TTC549 (cell line): Measurements from ENCODE around the gene NFATC1.

Experiments used
- FAIRE-seq: peaks from 2 replicates; lab custom pipeline; 2012; peaks lifted over from hg19 to GRCh38; lab: Jason Lieb, UNC

NFATC1 gene

GRCh38 chr18:79405019-79405780 is 9.5 kb downstream of the NFATC1 start:
- no peak for FAIRE-seq

DNA sequence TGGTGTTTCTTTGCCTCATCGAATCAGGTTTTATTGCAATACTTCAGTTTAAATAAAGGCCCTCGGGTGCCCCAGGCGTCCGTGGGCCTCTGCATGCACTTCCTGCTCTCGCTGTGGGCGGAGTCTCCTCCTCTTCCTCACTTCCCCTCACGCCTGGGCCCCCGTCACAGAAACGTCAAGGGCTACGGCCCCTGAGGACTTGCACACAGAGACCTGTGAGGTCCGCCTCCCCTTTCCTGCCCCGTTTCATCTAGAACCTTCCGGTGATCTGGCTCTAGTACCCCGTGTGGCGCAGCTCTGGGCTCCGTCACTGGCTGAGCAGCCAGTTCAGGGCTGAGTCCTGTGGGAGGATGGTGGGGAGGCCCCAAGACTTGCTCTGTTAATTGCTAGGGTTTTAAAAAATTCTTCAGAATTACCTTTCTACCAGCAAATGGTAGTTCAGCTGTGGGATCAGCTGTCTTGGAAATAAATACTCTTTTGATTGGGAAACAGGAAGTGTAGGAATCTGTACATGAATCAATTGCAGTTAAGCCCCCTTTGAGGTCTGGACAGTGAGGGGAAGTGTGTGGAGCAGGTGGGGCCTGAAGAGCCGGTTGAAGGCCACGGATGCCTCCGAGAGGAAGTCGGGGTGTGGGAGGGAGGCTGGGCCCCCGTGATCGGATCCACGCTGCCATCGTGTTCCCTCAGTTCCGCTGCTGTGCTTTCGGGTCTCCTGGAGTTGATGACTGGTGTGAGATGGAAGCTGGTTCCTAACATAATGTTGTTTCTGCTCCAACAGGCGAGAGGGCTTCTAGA is 10.2 kb downstream of the NFATC1 start:
- no peak for FAIRE-seq

DNA sequence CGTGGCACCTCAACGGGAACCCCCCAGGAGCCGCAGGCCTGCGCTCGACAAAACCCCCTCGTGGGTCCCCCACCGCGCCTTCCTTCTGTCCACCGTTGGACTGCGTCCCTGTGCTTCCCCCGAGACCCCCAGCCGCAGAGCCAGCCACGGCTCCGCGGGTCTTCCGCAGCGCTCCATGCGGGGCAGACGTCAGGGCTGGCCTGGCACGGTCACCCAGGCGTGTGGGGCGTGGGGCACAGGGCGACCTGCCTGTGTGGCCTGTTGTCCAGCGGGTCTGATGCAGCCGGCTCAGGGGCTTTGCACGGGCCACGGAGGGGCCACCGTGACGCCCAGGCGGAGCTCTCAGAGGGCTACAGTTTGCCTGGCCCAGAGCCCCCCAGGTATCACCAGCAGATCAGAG is 11.0 kb downstream of the NFATC1 start:
- FAIRE-seq, result no peak

DNA sequence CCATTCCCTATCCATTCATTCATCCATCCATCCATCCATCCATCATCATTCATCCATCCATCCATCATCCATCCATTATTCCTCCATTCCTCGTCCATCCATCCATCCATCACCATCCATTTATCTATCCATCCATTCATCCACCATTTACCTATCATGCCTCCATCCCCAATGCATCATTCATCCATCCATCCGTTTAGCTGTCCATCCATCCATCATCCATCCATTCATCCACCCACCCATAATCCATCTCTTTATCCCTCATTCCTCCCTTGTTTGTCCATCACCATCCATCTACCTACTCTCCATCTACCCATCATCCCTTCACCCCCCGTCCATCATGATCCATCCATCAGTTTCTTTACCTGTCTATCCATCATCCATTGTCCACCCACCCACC is 13.6 kb downstream of the NFATC1 start:
- FAIRE-seq, result no peak

- no peak for FAIRE-seq
These were observed 14.5 kb downstream of the NFATC1 start for GRCh38 chr18:79410171-79410641.

- FAIRE-seq, result no peak
These were observed 15.2 kb downstream of the NFATC1 start for GRCh38 chr18:79410731-79411613.

DNA sequence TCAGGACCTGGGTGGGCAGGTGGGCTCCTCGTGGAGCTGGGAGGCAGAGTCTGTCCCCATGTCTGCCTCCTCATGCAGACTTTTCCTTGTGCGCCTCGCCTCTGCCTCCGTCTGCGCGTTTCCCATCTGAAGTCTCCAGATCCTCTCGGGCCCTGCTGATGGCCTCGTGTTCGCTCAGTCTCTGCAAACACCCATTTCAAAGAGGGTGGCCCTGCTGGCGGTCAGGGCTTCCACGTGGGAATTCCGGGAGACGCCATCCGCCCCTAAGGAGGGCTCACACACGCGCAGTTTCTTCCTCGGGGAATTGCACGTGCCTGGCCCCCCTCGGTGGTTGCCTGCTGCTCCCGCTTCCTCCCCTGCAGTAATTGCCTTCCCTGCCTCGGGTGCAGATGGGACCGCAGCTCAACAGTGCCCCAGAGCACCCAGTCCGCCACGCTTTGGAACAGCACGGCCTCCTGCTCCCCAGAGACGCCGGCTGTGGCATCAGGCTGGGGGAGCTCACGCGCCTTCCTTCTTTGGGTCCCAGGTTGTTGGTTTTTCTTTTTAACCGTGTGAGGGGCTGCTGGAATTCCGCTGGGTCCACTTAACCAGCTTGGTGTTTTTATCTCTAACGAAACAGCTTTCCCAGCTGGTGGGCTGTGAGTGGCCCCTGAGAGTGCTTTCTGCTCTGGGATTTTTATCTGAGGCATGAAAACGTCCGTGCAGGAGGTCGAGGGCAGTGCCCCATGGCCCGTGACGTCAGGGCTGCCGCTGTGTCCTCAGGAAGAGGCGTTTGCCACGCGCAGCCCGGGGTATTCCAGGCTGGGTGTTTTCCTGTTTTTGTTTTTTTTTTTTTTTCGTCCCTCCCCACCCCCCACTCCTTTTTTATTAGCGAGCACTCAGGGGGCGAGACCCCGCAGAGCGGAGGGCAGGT is 16.1 kb downstream of the NFATC1 start:
- no peak for FAIRE-seq

DNA sequence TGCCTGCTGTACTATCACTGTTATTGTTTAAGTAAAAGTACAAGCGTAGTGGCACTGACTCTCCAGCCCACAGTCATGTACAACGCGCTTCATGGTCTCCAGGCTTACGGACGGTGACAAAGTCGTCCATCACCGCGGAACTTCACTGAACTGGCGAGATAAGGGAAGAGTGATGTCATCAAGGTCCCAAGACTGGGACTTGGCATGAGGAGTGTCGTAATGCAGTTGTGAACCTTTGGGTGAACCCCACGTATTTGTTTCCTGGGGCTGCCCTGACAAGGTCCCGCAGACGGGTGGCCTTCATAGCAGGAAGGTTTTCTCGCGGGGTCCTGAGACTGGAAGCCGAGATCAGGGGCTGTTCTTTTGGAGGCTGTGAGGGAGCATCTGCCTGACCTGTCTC is 17.3 kb downstream of the NFATC1 start:
- FAIRE-seq, result no peak

DNA sequence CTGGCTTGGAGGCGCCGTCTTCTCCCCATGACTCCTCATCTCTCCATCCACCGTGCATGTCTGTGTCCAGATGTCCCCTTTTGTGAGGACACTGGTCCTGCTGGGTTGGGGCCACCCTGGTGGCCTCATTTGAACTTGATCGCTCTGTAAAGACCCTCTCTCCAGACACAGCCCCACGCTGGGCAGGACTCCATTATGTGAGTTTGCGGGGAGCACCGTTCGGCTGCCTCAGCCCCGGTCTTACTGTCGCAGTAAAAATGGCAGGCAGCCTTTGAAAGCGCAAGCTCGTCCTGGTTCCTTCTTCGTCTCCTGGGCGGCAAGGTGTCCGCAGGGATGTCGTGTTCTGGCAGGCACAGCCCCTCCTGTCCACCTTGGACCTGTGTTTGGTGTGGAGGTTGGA is 17.7 kb downstream of the NFATC1 start:
- FAIRE-seq, result no peak

GRCh38 chr18:79413901-79414300 is 18.2 kb downstream of the NFATC1 start:
- no peak for FAIRE-seq

DNA sequence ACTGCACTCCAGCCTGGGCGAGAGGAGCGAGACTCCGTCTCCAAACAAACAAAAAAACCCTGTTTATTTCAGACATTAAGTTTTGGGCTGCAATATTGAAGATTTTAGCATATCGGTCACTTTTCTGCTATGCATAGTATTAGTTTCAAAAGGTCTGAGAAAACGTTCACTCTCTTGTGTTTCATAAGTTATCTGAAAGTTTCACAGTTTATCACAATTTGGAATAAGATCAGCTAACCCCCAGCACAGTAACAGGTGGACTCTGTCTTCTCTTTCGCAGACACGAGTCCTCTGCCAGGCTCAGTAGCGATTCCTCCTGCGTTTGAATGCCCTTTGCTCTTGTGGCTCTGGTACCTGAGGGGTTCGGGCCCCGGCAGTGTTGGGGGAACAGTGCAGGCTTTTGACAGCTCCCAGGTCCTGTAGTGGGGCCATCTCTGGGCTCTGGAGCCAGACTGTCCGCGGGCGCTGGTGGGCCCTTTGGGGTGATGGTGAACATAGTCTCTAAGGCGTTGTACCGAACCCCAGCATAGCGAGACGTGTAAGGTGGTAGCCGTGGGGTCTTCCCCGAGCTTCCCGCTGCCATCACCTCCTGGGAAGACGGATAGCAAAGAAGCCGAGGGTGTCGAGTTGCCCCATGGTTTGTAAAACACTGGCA is 20.4 kb downstream of the NFATC1 start:
- FAIRE-seq, result no peak

- FAIRE-seq, result no peak
These were observed 20.9 kb downstream of the NFATC1 start for GRCh38 chr18:79416677-79417052.

DNA sequence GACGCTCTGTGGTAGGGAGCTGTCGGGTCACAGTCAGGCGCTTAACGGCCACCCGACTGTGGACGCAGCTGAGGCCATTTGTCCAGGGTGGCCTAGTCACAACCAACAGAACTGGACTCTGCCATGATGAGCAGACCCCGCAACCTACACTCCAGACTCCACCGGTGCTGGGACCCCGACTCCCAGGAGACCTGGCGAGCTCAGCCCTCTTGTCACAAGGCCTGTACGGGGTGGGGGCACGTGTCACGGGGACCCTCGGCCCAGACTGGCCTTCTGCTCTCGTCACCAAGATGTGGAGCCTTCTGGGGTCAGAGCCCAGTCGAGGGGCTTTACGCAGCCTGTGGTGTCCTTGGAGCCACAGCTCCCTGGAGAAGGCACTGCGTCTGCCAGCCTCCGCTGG is 22.5 kb downstream of the NFATC1 start:
- no peak for FAIRE-seq

DNA sequence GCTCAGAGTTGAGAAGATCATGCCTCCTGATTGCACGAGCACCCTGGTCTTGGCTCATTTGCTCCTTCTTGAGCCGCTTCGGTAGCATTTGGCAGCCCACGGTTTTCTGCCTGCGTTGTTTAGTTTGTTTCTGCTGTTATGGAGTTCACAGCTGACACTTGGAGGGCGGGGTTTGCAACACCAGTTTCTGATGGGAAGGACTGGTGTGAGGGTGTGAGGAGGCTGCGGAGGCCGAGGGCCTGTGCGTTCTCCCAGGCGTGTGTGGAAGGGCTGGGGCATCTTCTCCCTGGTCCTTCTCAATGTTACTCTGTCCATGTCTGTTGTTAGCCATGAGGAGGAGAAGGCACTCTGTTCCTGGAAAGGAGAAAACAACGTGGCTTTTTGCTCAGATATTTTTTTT is 22.9 kb downstream of the NFATC1 start:
- no peak for FAIRE-seq

GRCh38 chr18:79420033-79420745 is 24.5 kb downstream of the NFATC1 start:
- no peak for FAIRE-seq

DNA sequence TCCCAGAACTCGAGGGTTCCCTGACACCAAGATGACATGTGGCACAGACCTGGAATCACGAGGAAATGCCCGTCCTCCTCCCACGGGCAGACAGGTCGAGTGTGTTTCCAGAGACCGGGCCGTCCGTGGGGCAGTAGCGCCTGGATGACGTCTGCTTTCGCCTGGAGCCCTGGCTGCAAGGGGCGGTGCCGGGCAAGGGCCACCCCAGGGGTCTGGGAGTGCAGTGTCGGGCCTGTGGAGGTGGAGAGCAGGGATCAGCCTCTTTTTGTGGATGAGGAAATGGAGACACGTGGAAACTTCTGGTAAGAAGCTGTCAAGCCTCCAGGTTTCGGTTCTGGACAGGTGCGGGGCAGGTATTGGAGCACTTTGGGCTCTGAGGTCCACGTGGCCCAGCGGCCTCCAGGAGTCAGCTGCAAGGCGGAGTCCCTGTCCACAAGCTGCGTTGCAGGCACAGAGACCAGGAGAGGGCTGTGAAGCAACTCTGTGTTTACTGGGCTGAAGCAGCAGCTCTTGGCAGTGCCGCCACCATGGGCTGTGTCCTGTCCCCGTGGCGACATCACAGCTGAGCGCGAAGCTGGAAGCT is 25.6 kb downstream of the NFATC1 start:
- FAIRE-seq, result no peak

- no peak for FAIRE-seq
These were observed 26.5 kb downstream of the NFATC1 start for GRCh38 chr18:79422022-79422782.

DNA sequence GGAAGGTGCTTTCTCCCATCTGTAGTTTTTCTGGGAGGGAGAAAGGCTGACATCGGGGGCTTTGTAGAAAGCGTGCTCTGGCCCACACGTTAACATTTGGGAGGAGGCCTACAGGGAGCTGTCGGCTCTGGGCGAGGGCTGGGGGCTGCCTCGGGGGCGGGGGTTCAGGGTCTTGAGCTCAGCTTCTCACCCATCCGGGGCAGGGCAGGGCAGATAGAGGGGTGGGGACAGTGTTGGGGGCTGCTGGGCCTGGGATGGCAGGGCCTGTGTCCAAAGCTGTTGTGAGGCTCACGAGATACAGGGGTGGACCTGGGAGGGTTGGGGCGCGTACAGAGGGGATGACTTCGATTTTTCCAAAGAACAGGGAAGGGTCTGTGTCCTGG is 27.0 kb downstream of the NFATC1 start:
- FAIRE-seq, result no peak
